WTC11 (cell line): Measurements from ENCODE around the gene TYW1B.
"Not testable (repeated sequence)": the region's sequence is repeated elsewhere in the genome, so short reads cannot be mapped to it uniquely, and the experiment has no call there.

Experiments used
- CTCF ChIP-seq: fragments of 200-600 bp; IDR thresholded peaks from 2 replicates; pipeline ENCODE4 v1.8.0; 2022; ENCODE audit warnings: antibody characterized with exemption
- ESRRA ChIP-seq: sonication (generic); formaldehyde crosslinking; IDR thresholded peaks from 2 replicates; pipeline ENCODE4 v1.8.1; 2022; ENCODE audit warnings: mild to moderate bottlenecking, missing genetic modification reagents, borderline replicate concordance
- ETV6 ChIP-seq: sonication (generic); formaldehyde crosslinking; IDR thresholded peaks from 2 replicates; pipeline ENCODE4 v1.8.1; 2022; ENCODE audit warnings: mild to moderate bottlenecking, missing genetic modification reagents
- JUN ChIP-seq: sonication (generic); formaldehyde crosslinking; IDR thresholded peaks from 2 replicates; pipeline ENCODE4 v1.8.0; 2023; ENCODE audit warnings: mild to moderate bottlenecking, missing genetic modification reagents
- MAX ChIP-seq: sonication (generic); formaldehyde crosslinking; IDR thresholded peaks from 2 replicates; pipeline ENCODE4 v1.8.0; 2022; ENCODE audit warnings: mild to moderate bottlenecking, missing genetic modification reagents
- MXD4 ChIP-seq: fragments of 250-450 bp; sonication (Bioruptor Pico); IDR thresholded peaks from 2 replicates; pipeline ENCODE4 v1.8.0; 2021; ENCODE audit warnings: mild to moderate bottlenecking, moderate library complexity, borderline replicate concordance
- ZNF121 ChIP-seq: sonication (generic); formaldehyde crosslinking; IDR thresholded peaks from 2 replicates; pipeline ENCODE4 v1.8.0; 2023; ENCODE audit warnings: missing genetic modification reagents
- ZNF671 ChIP-seq: fragments of 250-450 bp; sonication (Bioruptor Pico); IDR thresholded peaks from 2 replicates; pipeline ENCODE4 v1.8.0; 2021; ENCODE audit warnings: mild to moderate bottlenecking
- TF ChIP-seq, protein P1 (sequence below): sonication (generic); formaldehyde crosslinking; IDR thresholded peaks from 2 replicates; pipeline ENCODE4 v1.8.1; 2023; ENCODE audit warnings: mild to moderate bottlenecking, missing genetic modification reagents
- TF ChIP-seq, protein P2 (sequence below): sonication (generic); formaldehyde crosslinking; IDR thresholded peaks from 2 replicates; pipeline ENCODE4 v1.8.0; 2023; ENCODE audit warnings: missing genetic modification reagents, mild to moderate bottlenecking, borderline replicate concordance
- TF ChIP-seq, protein P3 (sequence below): sonication (generic); formaldehyde crosslinking; IDR thresholded peaks from 2 replicates; pipeline ENCODE4 v1.8.1; 2022; ENCODE audit warnings: low read depth, mild to moderate bottlenecking, moderate library complexity, missing genetic modification reagents, borderline replicate concordance

GRCh38 chr7:72790698-72791060, 37.3 kb downstream of the TYW1B start:
- not testable (repeated sequence) for TF ChIP-seq ZNF121 (CRISPR knock-in tag); CTCF; ZNF671 (CRISPR knock-in tag); ETV6 (CRISPR knock-in tag); ESRRA (CRISPR knock-in tag); MXD4 (CRISPR knock-in tag); JUN; MAX
- TF ChIP-seq, protein P1, sequence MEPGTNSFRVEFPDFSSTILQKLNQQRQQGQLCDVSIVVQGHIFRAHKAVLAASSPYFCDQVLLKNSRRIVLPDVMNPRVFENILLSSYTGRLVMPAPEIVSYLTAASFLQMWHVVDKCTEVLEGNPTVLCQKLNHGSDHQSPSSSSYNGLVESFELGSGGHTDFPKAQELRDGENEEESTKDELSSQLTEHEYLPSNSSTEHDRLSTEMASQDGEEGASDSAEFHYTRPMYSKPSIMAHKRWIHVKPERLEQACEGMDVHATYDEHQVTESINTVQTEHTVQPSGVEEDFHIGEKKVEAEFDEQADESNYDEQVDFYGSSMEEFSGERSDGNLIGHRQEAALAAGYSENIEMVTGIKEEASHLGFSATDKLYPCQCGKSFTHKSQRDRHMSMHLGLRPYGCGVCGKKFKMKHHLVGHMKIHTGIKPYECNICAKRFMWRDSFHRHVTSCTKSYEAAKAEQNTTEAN (CRISPR knock-in tag), result not testable (repeated sequence)
- TF ChIP-seq, protein P2, sequence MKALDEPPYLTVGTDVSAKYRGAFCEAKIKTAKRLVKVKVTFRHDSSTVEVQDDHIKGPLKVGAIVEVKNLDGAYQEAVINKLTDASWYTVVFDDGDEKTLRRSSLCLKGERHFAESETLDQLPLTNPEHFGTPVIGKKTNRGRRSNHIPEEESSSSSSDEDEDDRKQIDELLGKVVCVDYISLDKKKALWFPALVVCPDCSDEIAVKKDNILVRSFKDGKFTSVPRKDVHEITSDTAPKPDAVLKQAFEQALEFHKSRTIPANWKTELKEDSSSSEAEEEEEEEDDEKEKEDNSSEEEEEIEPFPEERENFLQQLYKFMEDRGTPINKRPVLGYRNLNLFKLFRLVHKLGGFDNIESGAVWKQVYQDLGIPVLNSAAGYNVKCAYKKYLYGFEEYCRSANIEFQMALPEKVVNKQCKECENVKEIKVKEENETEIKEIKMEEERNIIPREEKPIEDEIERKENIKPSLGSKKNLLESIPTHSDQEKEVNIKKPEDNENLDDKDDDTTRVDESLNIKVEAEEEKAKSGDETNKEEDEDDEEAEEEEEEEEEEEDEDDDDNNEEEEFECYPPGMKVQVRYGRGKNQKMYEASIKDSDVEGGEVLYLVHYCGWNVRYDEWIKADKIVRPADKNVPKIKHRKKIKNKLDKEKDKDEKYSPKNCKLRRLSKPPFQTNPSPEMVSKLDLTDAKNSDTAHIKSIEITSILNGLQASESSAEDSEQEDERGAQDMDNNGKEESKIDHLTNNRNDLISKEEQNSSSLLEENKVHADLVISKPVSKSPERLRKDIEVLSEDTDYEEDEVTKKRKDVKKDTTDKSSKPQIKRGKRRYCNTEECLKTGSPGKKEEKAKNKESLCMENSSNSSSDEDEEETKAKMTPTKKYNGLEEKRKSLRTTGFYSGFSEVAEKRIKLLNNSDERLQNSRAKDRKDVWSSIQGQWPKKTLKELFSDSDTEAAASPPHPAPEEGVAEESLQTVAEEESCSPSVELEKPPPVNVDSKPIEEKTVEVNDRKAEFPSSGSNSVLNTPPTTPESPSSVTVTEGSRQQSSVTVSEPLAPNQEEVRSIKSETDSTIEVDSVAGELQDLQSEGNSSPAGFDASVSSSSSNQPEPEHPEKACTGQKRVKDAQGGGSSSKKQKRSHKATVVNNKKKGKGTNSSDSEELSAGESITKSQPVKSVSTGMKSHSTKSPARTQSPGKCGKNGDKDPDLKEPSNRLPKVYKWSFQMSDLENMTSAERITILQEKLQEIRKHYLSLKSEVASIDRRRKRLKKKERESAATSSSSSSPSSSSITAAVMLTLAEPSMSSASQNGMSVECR, result not testable (repeated sequence)
- TF ChIP-seq, protein P3, sequence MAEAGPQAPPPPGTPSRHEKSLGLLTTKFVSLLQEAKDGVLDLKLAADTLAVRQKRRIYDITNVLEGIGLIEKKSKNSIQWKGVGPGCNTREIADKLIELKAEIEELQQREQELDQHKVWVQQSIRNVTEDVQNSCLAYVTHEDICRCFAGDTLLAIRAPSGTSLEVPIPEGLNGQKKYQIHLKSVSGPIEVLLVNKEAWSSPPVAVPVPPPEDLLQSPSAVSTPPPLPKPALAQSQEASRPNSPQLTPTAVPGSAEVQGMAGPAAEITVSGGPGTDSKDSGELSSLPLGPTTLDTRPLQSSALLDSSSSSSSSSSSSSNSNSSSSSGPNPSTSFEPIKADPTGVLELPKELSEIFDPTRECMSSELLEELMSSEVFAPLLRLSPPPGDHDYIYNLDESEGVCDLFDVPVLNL, result not testable (repeated sequence)
